Stimulated activated CD8-positive, alpha-beta memory T cell treated with anti-CD3 and anti-CD28 coated beads, Interleukin-2, amount 100 ng/mL, for 48 hours (primary cell): ENCODE data around the gene RPL18.
A peak's percentile ranks its signal among the peaks of the same experiment; 100 is the strongest.
"Not testable (repeated sequence)": the region's sequence is repeated elsewhere in the genome, so short reads cannot be mapped to it uniquely, and the experiment has no call there.

Experiments
- DNase-seq, 2 donors: peaks; one replicate each; pipeline ENCODE4 v3.0.0-alpha.2; 2020; ENCODE audit warnings: low read depth in 2 of 2

The RPL18 gene

GRCh38 chr19:48618916-48619691 lies at the start of gene RPL18, which contains the start of gene SPHK2:
RPL18 (minus strand) TSS chr19:48619178; CDS start chr19:48619143, 35 bp downstream.
SPHK2 (plus strand) TSS chr19:48619506; CDS start chr19:48620515, 1,009 bp downstream.
- DNase-seq = peak; percentile 91 to 94

- DNase-seq = no peak
Measured at GRCh38 chr19:48668761-48669160, 49.8 kb upstream of the RPL18 start.

GRCh38 chr19:48668332-48668731 lies 49.4 kb upstream of the RPL18 start:
- DNase-seq = no peak

GRCh38 chr19:48665786-48666185 lies 46.8 kb upstream of the RPL18 start:
- DNase-seq = no peak

GRCh38 chr19:48664476-48664875 lies 45.5 kb upstream of the RPL18 start:
- no peak for DNase-seq

- no peak for DNase-seq
Measured at GRCh38 chr19:48663667-48664066, 44.7 kb upstream of the RPL18 start.

GRCh38 chr19:48661711-48662090 lies 42.7 kb upstream of the RPL18 start:
- no peak for DNase-seq

GRCh38 chr19:48660852-48661710 lies 42.1 kb upstream of the RPL18 start:
- DNase-seq = peak; percentile 57 to 72

GRCh38 chr19:48659768-48660167 lies 40.8 kb upstream of the RPL18 start:
- no peak for DNase-seq

GRCh38 chr19:48658483-48658882 lies 39.5 kb upstream of the RPL18 start:
- DNase-seq = no peak

- not testable (repeated sequence) for DNase-seq
Measured at GRCh38 chr19:48657828-48658227, 38.9 kb upstream of the RPL18 start.

GRCh38 chr19:48656840-48657474 lies 38.0 kb upstream of the RPL18 start:
- no peak for DNase-seq

- no peak for DNase-seq
Measured at GRCh38 chr19:48654299-48655059, 35.5 kb upstream of the RPL18 start.

GRCh38 chr19:48651683-48652048 lies 32.7 kb upstream of the RPL18 start:
- DNase-seq = no peak

- no peak for DNase-seq
Measured at GRCh38 chr19:48650974-48651682, 32.1 kb upstream of the RPL18 start.

GRCh38 chr19:48648134-48648533 lies 29.2 kb upstream of the RPL18 start:
- DNase-seq = no peak

- DNase-seq = no peak
Measured at GRCh38 chr19:48646722-48647216, 27.8 kb upstream of the RPL18 start.

GRCh38 chr19:48646001-48646721 lies 27.2 kb upstream of the RPL18 start, which contains the start of gene CA11:
CA11 (minus strand) TSS chr19:48646187; CDS start chr19:48645632, 555 bp downstream.
- DNase-seq = peak; percentile 82 to 86

- DNase-seq = no peak
Measured at GRCh38 chr19:48645620-48646000, 26.6 kb upstream of the RPL18 start.
